Uterus (tissue), 2 donors: ENCODE data around the gene CHST8.

Experiments
- POLR2A ChIP-seq, 2 donors: fragments of 450-650 bp; IDR thresholded peaks; one replicate each; pipeline ENCODE4 v1.6.1; 2016; ENCODE audit warnings: antibody characterized with exemption in 2 of 2, mild to moderate bottlenecking in 1 of 2, moderate library complexity in 1 of 2
- TF ChIP-seq, protein P1 (sequence below), 4 experiments: fragments of 200-600 bp in 2 of 4; fragments of 450-650 bp in 2 of 4; sonication (generic) in 2 of 4; IDR thresholded peaks; one replicate each; pipeline ENCODE4 v1.5.1; 2016 to 2019; ENCODE audit warnings: antibody characterized with exemption in 4 of 4, mild to moderate bottlenecking in 2 of 4, moderate library complexity in 1 of 4

DNA sequence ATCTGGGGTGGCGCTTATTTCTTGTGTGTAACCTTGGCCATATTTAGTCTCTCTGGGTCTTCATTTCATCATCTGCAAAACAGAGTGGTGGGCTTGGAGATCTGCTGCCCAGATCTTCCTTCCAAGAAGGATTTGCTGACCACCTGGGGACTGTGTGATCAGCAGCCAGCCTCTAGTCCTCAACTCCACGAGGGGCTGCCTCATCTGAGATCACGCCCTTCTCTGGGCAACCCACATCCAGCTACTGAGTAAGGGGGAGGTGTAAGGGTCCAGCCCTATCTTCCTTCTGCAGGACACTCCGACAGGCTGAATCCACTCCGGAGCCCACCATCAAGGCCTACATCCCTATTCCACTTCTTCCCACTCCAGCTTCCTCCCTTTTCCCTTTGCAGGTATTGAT lies 57.9 kb downstream of the CHST8 start:
- TF ChIP-seq, protein P1, sequence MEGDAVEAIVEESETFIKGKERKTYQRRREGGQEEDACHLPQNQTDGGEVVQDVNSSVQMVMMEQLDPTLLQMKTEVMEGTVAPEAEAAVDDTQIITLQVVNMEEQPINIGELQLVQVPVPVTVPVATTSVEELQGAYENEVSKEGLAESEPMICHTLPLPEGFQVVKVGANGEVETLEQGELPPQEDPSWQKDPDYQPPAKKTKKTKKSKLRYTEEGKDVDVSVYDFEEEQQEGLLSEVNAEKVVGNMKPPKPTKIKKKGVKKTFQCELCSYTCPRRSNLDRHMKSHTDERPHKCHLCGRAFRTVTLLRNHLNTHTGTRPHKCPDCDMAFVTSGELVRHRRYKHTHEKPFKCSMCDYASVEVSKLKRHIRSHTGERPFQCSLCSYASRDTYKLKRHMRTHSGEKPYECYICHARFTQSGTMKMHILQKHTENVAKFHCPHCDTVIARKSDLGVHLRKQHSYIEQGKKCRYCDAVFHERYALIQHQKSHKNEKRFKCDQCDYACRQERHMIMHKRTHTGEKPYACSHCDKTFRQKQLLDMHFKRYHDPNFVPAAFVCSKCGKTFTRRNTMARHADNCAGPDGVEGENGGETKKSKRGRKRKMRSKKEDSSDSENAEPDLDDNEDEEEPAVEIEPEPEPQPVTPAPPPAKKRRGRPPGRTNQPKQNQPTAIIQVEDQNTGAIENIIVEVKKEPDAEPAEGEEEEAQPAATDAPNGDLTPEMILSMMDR (IDR thresholded peaks at IDR 0.05), result no peak
- no peak for TF ChIP-seq POLR2A (IDR thresholded peaks at IDR 0.05)
